ENCODE data around the gene SYMPK.

The SYMPK gene

GRCh38 chr19:45781214-45782161 lies 81.5 kb downstream of the SYMPK start:
- H3K4me1 Mint-ChIP-seq, result peaks cover 54% of the 10 kb centered on the region
- H3K4me3 Mint-ChIP-seq, result peak overlapping the region; percentile 25
- no peaks in the 10 kb centered on the region for H3K9me3 Mint-ChIP-seq
- DNase-seq, result no peak
- TF ChIP-seq CTCF (IDR thresholded peaks at IDR 0.05), result no peak
- H3K27me3 Mint-ChIP-seq (ENCODE audit: low read depth, poor library complexity), result peaks cover 3% of the 10 kb centered on the region
- no peak overlapping the region for H3K27ac Mint-ChIP-seq
- H3K36me3 Mint-ChIP-seq (ENCODE audit: low read depth), result peaks cover 21% of the 10 kb centered on the region

DNA sequence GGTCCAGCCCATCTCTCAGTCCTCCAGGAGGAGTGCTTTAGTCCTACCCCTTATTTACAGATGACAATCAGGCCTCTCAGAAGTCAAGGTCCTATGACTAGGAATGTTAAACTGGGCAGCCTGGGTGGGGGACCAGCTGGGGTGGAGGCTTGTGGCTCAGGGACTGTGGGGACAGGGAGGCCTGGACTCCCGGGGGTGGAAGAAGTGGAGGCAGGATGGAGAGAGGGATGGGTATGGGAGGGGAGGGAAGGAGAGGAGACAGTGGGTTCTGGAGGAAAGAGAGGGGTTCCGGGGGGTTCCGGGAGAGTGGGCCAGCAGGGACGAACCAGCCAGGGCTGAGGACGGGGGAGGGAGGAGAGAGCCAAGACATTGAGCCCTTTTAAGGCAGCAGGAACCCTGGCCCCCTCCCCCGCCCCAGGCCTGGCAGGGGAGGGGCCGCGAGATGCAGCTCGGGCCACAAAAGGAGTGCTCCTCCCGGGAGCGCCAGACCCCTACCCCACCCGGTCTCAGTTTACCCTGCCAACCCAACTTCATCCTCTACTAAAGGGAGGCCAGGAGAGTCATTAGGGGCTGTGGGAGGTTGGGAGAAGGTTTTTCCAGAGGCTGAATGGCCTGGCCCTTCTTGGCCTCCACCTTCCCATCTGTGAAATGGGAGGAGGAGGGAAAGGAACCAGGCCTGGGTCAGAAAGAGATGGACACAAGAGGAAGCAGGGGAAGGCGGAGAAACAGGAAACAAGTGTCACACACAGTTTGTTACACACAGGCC lies 82.3 kb downstream of the SYMPK start:
- no peak for DNase-seq
- Mint-ChIP-seq H3K9me3 (no peaks in the 10 kb centered on the region), H3K4me3 (peak overlapping the region; percentile 25), H3K27ac (no peak overlapping the region), H3K27me3 (ENCODE audit: low read depth, poor library complexity) (peaks cover 3% of the 10 kb centered on the region), H3K4me1 (peaks cover 54% of the 10 kb centered on the region), H3K36me3 (ENCODE audit: low read depth) (peaks cover 23% of the 10 kb centered on the region)
- no peak for TF ChIP-seq CTCF (IDR thresholded peaks at IDR 0.05)

DNA sequence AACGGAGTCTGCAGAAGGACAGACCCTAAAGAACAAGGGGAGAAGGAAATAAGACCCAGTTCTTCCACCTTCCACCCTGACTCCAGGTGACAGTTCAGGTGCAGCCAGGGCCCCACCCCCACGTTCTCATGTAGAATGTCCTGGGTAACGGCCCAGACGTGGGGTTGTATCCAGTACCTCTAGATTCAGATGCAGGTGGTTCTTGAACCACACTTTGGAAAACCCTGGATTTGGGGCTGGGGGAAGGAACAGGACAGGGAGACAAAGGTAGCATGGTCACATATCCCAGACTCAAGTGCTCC lies 82.8 kb downstream of the SYMPK start:
- Mint-ChIP-seq H3K36me3 (ENCODE audit: low read depth) (peaks cover 24% of the 10 kb centered on the region), H3K9me3 (no peaks in the 10 kb centered on the region), H3K27me3 (ENCODE audit: low read depth, poor library complexity) (peaks cover 3% of the 10 kb centered on the region), H3K27ac (no peak overlapping the region), H3K4me3 (no peak overlapping the region), H3K4me1 (peaks cover 54% of the 10 kb centered on the region)
- no peak for DNase-seq
- TF ChIP-seq CTCF (IDR thresholded peaks at IDR 0.05), result no peak

- TF ChIP-seq CTCF (IDR thresholded peaks at IDR 0.05), result peak; percentile 72
- peaks cover 52% of the 10 kb centered on the region for H3K4me1 Mint-ChIP-seq
- peak; percentile 99 for DNase-seq
- peak overlapping the region; percentile 85 for H3K4me3 Mint-ChIP-seq
- peaks cover 3% of the 10 kb centered on the region for H3K27me3 Mint-ChIP-seq (ENCODE audit: low read depth, poor library complexity)
- H3K9me3 Mint-ChIP-seq, result no peaks in the 10 kb centered on the region
- H3K36me3 Mint-ChIP-seq (ENCODE audit: low read depth), result peaks cover 30% of the 10 kb centered on the region
- H3K27ac Mint-ChIP-seq, result no peak overlapping the region
Observed at GRCh38 chr19:45779231-45780145, 83.5 kb downstream of the SYMPK start.

DNA sequence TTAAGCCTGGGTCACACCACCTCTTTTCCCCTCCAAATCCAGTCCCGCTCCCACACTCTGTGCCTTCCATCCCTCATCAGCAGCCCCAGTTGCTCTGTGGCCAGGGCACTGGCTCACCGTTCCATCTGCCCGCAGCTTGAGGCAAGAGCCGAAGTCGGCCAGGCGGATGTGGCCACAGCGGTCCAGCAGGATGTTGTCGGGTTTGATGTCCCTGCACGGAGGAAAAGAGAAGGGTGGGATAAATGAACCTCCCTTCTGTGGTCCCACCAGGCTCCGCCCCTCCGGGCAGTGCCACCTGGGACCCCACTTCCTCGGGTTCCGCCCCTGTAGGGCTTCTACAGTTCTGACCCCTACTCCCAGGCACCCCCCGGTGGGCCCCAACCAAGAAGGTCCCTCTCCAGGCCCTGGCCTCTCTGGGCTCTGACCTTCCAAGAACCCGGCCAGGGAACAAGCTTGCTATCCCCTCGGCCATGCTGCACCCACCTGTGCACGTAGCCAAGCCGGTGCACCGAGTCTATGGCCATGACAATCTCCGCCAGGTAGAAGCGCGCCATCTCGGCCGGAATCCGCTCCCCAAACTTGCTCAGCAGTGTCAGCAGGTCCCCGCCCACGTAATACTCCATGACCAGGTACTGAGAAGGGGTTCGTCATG lies 84.8 kb downstream of the SYMPK start:
- peak overlapping the region; percentile 85 for H3K4me3 Mint-ChIP-seq

More for the DNA sequence above, 84.8 kb downstream of the SYMPK start:
- no peak for TF ChIP-seq CTCF (IDR thresholded peaks at IDR 0.05)
- Mint-ChIP-seq H3K9me3 (no peaks in the 10 kb centered on the region), H3K27ac (no peak overlapping the region), H3K27me3 (ENCODE audit: low read depth, poor library complexity) (peaks cover 3% of the 10 kb centered on the region), H3K36me3 (ENCODE audit: low read depth) (peaks cover 34% of the 10 kb centered on the region), H3K4me1 (peaks cover 38% of the 10 kb centered on the region)
- DNase-seq, result no peak
